ENCODE data around the gene TPI1.
"Not testable (repeated sequence)": the region's sequence is repeated elsewhere in the genome, so short reads cannot be mapped to it uniquely, and the experiment has no call there.

Gene TPI1

GRCh38 chr12:6904280-6905276 lies 37.2 kb downstream of the TPI1 start, which contains the start of gene LRRC23:
Gene LRRC23 (plus strand): TSS chr12:6904822. CDS start chr12:6905634, 812 bp downstream.
- no peaks in the 10 kb centered on the region for H3K4me1 Mint-ChIP-seq
- H3K27ac Mint-ChIP-seq, result no peak within 1 kb of the TSS
- peak; percentile 98 for ATAC-seq
- H3K9me3 Mint-ChIP-seq, result no peaks in the 10 kb centered on the region
- peak; percentile 86 to 99 for DNase-seq (ENCODE audit: low spot score in 2 of 2)
- peaks cover 6% of the 10 kb centered on the region for H3K36me3 Mint-ChIP-seq
- H3K4me3 Mint-ChIP-seq, result no peak within 1 kb of the TSS

GRCh38 chr12:6905414-6906040 lies 38.2 kb downstream of the TPI1 start:
- H3K4me1 Mint-ChIP-seq, result no peaks in the 10 kb centered on the region
- H3K36me3 Mint-ChIP-seq, result peaks cover 6% of the 10 kb centered on the region
- ATAC-seq, result no peak
- H3K27ac Mint-ChIP-seq, result no peak overlapping the region
- H3K9me3 Mint-ChIP-seq, result no peaks in the 10 kb centered on the region
- no peak overlapping the region for H3K4me3 Mint-ChIP-seq
- no peak for DNase-seq (ENCODE audit: low spot score in 2 of 2)

GRCh38 chr12:6908141-6908540 lies 40.8 kb downstream of the TPI1 start:
- not testable (repeated sequence) for DNase-seq (ENCODE audit: low spot score in 2 of 2); ATAC-seq; H3K9me3 Mint-ChIP-seq; H3K4me3 Mint-ChIP-seq; H3K4me1 Mint-ChIP-seq; H3K27ac Mint-ChIP-seq
- peaks cover 11% of the 10 kb centered on the region for H3K36me3 Mint-ChIP-seq

- H3K9me3 Mint-ChIP-seq, result no peaks in the 10 kb centered on the region
- no peak overlapping the region for H3K27ac Mint-ChIP-seq
- peaks cover 18% of the 10 kb centered on the region for H3K36me3 Mint-ChIP-seq
- H3K4me1 Mint-ChIP-seq, result peaks cover 12% of the 10 kb centered on the region
- ATAC-seq, result no peak
- no peak overlapping the region for H3K4me3 Mint-ChIP-seq
- DNase-seq (ENCODE audit: low spot score in 2 of 2), result no peak
Observed at GRCh38 chr12:6909421-6910145, 42.3 kb downstream of the TPI1 start.

- Mint-ChIP-seq H3K4me3 (peak overlapping the region; percentile 99), H3K27ac (peak overlapping the region; percentile 95), H3K9me3 (no peaks in the 10 kb centered on the region), H3K4me1 (peaks cover 37% of the 10 kb centered on the region), H3K36me3 (peaks cover 46% of the 10 kb centered on the region)
- DNase-seq (ENCODE audit: low spot score in 2 of 2) (no peak), ATAC-seq (no peak)
Observed at GRCh38 chr12:6912164-6912935, 45.0 kb downstream of the TPI1 start.

- Mint-ChIP-seq H3K36me3 (peaks cover 61% of the 10 kb centered on the region), H3K4me3 (peak within 1 kb of the TSS; percentile 99), H3K27ac (peak within 1 kb of the TSS; percentile 95), H3K4me1 (peaks cover 42% of the 10 kb centered on the region), H3K9me3 (no peaks in the 10 kb centered on the region)
- peak; percentile 76 to 87 for DNase-seq (ENCODE audit: low spot score in 2 of 2)
- peak; percentile 96 for ATAC-seq
Observed at GRCh38 chr12:6914246-6914946, 47.1 kb downstream of the TPI1 start, which contains the start of gene ENO2. Gene ENO2 (plus strand): TSS chr12:6914580. CDS start chr12:6915833, 1,253 bp downstream.

- Mint-ChIP-seq H3K4me3 (peak overlapping the region; percentile 99), H3K36me3 (peaks cover 68% of the 10 kb centered on the region), H3K27ac (peak overlapping the region; percentile 95), H3K4me1 (peaks cover 49% of the 10 kb centered on the region), H3K9me3 (no peaks in the 10 kb centered on the region)
- ATAC-seq, result no peak
- DNase-seq (ENCODE audit: low spot score in 2 of 2), result no peak
Observed at GRCh38 chr12:6914947-6915788, 47.8 kb downstream of the TPI1 start.

GRCh38 chr12:6915789-6916285 lies 48.5 kb downstream of the TPI1 start:
- Mint-ChIP-seq H3K4me1 (peaks cover 49% of the 10 kb centered on the region), H3K27ac (peak overlapping the region; percentile 95)

GRCh38 chr12:6916426-6917200 lies 49.3 kb downstream of the TPI1 start:
- DNase-seq (ENCODE audit: low spot score in 2 of 2) (no peak), ATAC-seq (no peak)
- H3K9me3 Mint-ChIP-seq, result no peaks in the 10 kb centered on the region
- H3K36me3 Mint-ChIP-seq, result peaks cover 83% of the 10 kb centered on the region
- H3K27ac Mint-ChIP-seq, result peak overlapping the region; percentile 95
- H3K4me1 Mint-ChIP-seq, result peaks cover 56% of the 10 kb centered on the region
- H3K4me3 Mint-ChIP-seq, result peak overlapping the region; percentile 99

More at GRCh38 chr12:6915789-6916285, 48.5 kb downstream of the TPI1 start:
- DNase-seq (ENCODE audit: low spot score in 2 of 2) (no peak), ATAC-seq (no peak)
- H3K9me3 Mint-ChIP-seq, result no peaks in the 10 kb centered on the region
- peak overlapping the region; percentile 99 for H3K4me3 Mint-ChIP-seq
- peaks cover 75% of the 10 kb centered on the region for H3K36me3 Mint-ChIP-seq

GRCh38 chr12:6917491-6918231 lies 50.3 kb downstream of the TPI1 start:
- Mint-ChIP-seq H3K36me3 (peaks cover 93% of the 10 kb centered on the region), H3K4me3 (no peak overlapping the region), H3K27ac (peak overlapping the region; percentile 95), H3K9me3 (no peaks in the 10 kb centered on the region), H3K4me1 (peaks cover 60% of the 10 kb centered on the region)
- ATAC-seq, result no peak
- DNase-seq (ENCODE audit: low spot score in 2 of 2), result no peak

- Mint-ChIP-seq H3K9me3 (no peaks in the 10 kb centered on the region), H3K4me1 (peaks cover 70% of the 10 kb centered on the region), H3K4me3 (no peak overlapping the region), H3K36me3 (peaks cover 100% of the 10 kb centered on the region), H3K27ac (peak overlapping the region; percentile 58)
- DNase-seq (ENCODE audit: low spot score in 2 of 2) (no peak), ATAC-seq (no peak)
Observed at GRCh38 chr12:6919588-6919987, 52.3 kb downstream of the TPI1 start.

Measured in stimulated activated effector memory CD8-positive, alpha-beta T cell treated with anti-CD3 and anti-CD28 coated beads, Interleukin-12 subunit alpha, Interleukin-12 subunit beta, amount 100 ng/mL, for 72 hours (primary cell).